Panc1 (cell line): ENCODE measurements around the gene ADAMTS9. TPM values are rescaled to one million over a fixed set of nuclear protein-coding genes. Genes with fewer than 3 reads are reported as not detected.

Source experiments
- ATAC-seq: fragments of 200-7000 bp; cut with Tn5 transposase; 2 replicates; pipeline ENCODE4 v1.9.1; 2020; ENCODE audit warnings: mild to moderate bottlenecking, moderate library complexity
- BruUV-seq: library from RNA; stranded (reverse); fragments of 400-500 nt; replicated peaks from 2 replicates; lab custom pipeline; 2021; lab: Mats Ljungman, UMichigan
- CTCF ChIA-PET: fragments of 300-600 bp; sonication (Branson Sonifier 250); formaldehyde crosslinking; loops from one replicate; lab custom pipeline; 2022; ENCODE audit warnings: antibody characterized with exemption; lab: Charles Lee
- POLR2A ChIA-PET: fragments of 300-600 bp; sonication (Branson Sonifier 250); formaldehyde crosslinking; loops from one replicate; lab custom pipeline; 2022; ENCODE audit warnings: antibody characterized with exemption; lab: Charles Lee
- DNase-seq: peaks from one replicate; pipeline ENCODE4 v3.0.0-alpha.2; 2010; ENCODE audit warnings: low read depth, low spot score
- H3K27ac ChIP-seq: 2 replicates; pipeline ENCODE4 v1.5.1; 2011; ENCODE audit warnings: mild to moderate bottlenecking, low read length, inconsistent platforms
- H3K27me3 ChIP-seq: fragments of 200-500 bp; sonication (Bioruptor generic); 2 replicates; pipeline ENCODE4 v1.6.0; 2014; ENCODE audit warnings: low read length, inconsistent platforms; ENCODE audit not compliant: control insufficient read depth, insufficient read depth
- H3K36me3 ChIP-seq: fragments of 200-500 bp; sonication (Bioruptor generic); 2 replicates; pipeline ENCODE4 v1.5.1; 2014; ENCODE audit warnings: inconsistent platforms, mild to moderate bottlenecking, low read length, moderate library complexity; ENCODE audit not compliant: control insufficient read depth, insufficient read depth
- H3K4me1 ChIP-seq: 2 replicates; pipeline ENCODE4 v1.5.1; 2011; ENCODE audit warnings: inconsistent platforms, mild to moderate bottlenecking, low read length, moderate library complexity; ENCODE audit not compliant: control insufficient read depth, insufficient read depth
- H3K4me3 ChIP-seq, 2 experiments: 2 replicates each; pipeline ENCODE4 v1.5.1; 2011 to 2012; ENCODE audit warnings: low read depth in 2 of 2, low read length in 2 of 2, mild to moderate bottlenecking in 2 of 2, inconsistent platforms in 1 of 2, moderate library complexity in 1 of 2
- H3K9me3 ChIP-seq: fragments of 200-500 bp; sonication (Bioruptor generic); 2 replicates; pipeline ENCODE4 v1.5.1; 2014; ENCODE audit warnings: low read depth, mild to moderate bottlenecking, inconsistent platforms, low read length, moderate library complexity; ENCODE audit not compliant: control insufficient read depth, insufficient read depth
- CTCF ChIP-seq: fragments of 450-650 bp; IDR thresholded peaks from 2 replicates; pipeline ENCODE4 v1.5.1; 2017; ENCODE audit warnings: mild to moderate bottlenecking
- POLR2AphosphoS5 ChIP-seq: IDR thresholded peaks from 2 replicates; pipeline ENCODE4 v1.6.1; 2012; ENCODE audit warnings: mild to moderate bottlenecking, low read depth, low read length, moderate library complexity
- REST ChIP-seq, 2 experiments: IDR thresholded peaks; 2 replicates each; pipeline ENCODE4 v1.6.1; 2011 to 2012; ENCODE audit warnings: low read depth in 2 of 2, control low read depth in 1 of 2, low read length in 1 of 2, mild to moderate bottlenecking in 1 of 2, moderate library complexity in 1 of 2; ENCODE audit not compliant: insufficient read depth in 1 of 2
- SIN3A ChIP-seq: IDR thresholded peaks from 2 replicates; pipeline ENCODE4 v1.6.1; 2012; ENCODE audit warnings: low read depth, mild to moderate bottlenecking, low read length, moderate library complexity, borderline replicate concordance; ENCODE audit not compliant: insufficient read depth
- TCF7L2 ChIP-seq: IDR thresholded peaks from 2 replicates; pipeline ENCODE4 v1.6.1; 2011; ENCODE audit warnings: mild to moderate bottlenecking, low read depth, low read length, inconsistent platforms
- in situ Hi-C: cut with HindIII; loops from 2 replicates; pipeline ENCODE4 v1.10.0; 2016; ENCODE audit warnings: low sequenced_read_pairs, low pct_unique_long_range_greater_than_20kb
- intact Hi-C: fragments of 100-400 bp; cut with micrococcal nuclease; formaldehyde crosslinking; loops from one replicate; pipeline ENCODE4 v1.10.0; 2022; ENCODE audit not compliant: unreplicated experiment
- total RNA-seq: library from RNA; stranded (reverse); gene quantifications from one replicate; pipeline ENCODE4 v1.2.1, GENCODE V29; 2021; ENCODE audit not compliant: unreplicated experiment

Gene ADAMTS9
- total RNA-seq, 1 experiment from 2014 or later = 0.05 TPM

DNA sequence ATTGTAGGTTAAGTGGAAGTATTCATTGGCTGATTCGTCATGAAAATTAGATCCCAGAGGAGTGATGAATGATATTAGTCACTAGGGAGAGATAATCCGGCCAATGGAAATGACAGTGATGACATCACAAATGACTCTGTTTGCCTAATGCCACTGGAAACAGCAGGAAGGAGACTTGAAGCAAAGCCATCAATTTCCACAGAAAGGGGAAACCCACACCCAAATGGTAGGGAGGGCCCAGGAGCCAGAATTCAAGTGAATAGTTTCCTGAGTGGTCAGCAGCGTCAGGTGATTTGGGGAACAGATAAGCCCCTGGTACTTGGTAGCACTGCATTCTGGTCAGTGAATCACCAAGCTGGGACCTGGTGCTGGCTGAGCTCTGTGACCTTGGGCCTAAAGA lies 3.3 kb upstream of the ADAMTS9 start:
- H3K4me3 ChIP-seq = no peak overlapping the region
- ChIA-PET POLR2A (no interaction called here), CTCF (no interaction called here)
- no peak overlapping the region for H3K27ac ChIP-seq
- ATAC-seq = no peak
- in situ Hi-C loops = no loop called here
- H3K36me3 ChIP-seq = no peaks in the 10 kb centered on the region
- no peak for DNase-seq
- intact Hi-C loops = no loop called here
- BruUV-seq = no TSS peak
- no peaks in the 10 kb centered on the region for H3K9me3 ChIP-seq
- TF ChIP-seq REST (IDR thresholded peaks at IDR 0.05; ENCODE audit: insufficient read depth in 1 of 2, low read depth in 2 of 2, low read length in 1 of 2) (no peak), CTCF (no peak), SIN3A (no peak), TCF7L2 (no peak), POLR2AphosphoS5 (no peak)
- H3K4me1 ChIP-seq = no peaks in the 10 kb centered on the region
- peaks cover 12% of the 10 kb centered on the region for H3K27me3 ChIP-seq

- Histone ChIP-seq H3K4me1 (peaks cover 3% of the 10 kb centered on the region; the same call in 1 of the 2 replicates), H3K36me3 (no peaks in the 10 kb centered on the region), H3K9me3 (no peaks in the 10 kb centered on the region), H3K4me3 (peak overlapping the region; percentile 16 to 45; a peak in 3 of 4 replicates), H3K27ac (no peak overlapping the region), H3K27me3 (peaks cover 12% of the 10 kb centered on the region)
- TF ChIP-seq POLR2AphosphoS5 = no peak
- TF ChIP-seq CTCF = no peak
- no peak for TF ChIP-seq REST (IDR thresholded peaks at IDR 0.05; ENCODE audit: insufficient read depth in 1 of 2, low read depth in 2 of 2, low read length in 1 of 2)
- POLR2A ChIA-PET = no interaction called here
- in situ Hi-C loops (no loop called here), intact Hi-C loops (no loop called here)
- CTCF ChIA-PET = no interaction called here
- BruUV-seq = no TSS peak
- ATAC-seq = 0 out of 2 replicates have a peak, but pooled peaks have one; percentile 9
- no peak for DNase-seq
Observed at GRCh38 chr3:64687086-64687780, 567 bp downstream of the ADAMTS9 start.
